AG09309 (cell line): ENCODE results near the gene GFAP.

Experiments
- DNase-seq: peaks from one replicate; pipeline ENCODE4 v3.0.0-alpha.2; 2010; ENCODE audit warnings: low read depth
- H3K4me3 ChIP-seq: 2 replicates; pipeline ENCODE4 v1.5.1; 2011; ENCODE audit warnings: mild to moderate bottlenecking, low read depth, low read length, moderate library complexity; ENCODE audit not compliant: control insufficient read depth
- CTCF ChIP-seq: IDR thresholded peaks from 2 replicates; pipeline ENCODE4 v1.5.1; 2011; ENCODE audit warnings: mild to moderate bottlenecking, low read depth, low read length, inconsistent platforms; ENCODE audit not compliant: insufficient read depth, control insufficient read depth; ENCODE audit errors: missing control alignments

Gene GFAP

GRCh38 chr17:44914698-44915271, 515 bp downstream of the GFAP start:
- H3K4me3 ChIP-seq = no peak overlapping the region
- no peak for TF ChIP-seq CTCF
- DNase-seq = no peak

DNA sequence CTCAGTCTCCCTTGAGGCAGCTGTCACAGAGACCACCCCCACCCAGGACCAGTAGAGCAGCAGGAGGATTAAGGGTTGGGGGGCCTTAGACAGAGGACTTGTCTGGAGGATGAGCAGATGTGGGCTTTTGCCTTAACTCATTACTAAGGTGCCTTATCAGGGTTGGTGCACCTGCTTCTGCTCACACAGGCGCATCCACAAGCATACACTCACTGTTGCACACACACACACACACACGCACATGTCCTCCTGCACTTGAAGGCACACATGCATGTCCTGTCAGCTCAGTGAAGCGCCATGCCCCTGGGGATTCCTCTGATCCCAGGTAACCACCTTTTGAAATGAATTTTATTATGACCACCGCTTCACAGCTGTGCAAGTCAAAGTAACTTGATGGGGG, 1.2 kb downstream of the GFAP start:
- no peak overlapping the region for H3K4me3 ChIP-seq
- no peak for DNase-seq
- TF ChIP-seq CTCF = no peak

DNA sequence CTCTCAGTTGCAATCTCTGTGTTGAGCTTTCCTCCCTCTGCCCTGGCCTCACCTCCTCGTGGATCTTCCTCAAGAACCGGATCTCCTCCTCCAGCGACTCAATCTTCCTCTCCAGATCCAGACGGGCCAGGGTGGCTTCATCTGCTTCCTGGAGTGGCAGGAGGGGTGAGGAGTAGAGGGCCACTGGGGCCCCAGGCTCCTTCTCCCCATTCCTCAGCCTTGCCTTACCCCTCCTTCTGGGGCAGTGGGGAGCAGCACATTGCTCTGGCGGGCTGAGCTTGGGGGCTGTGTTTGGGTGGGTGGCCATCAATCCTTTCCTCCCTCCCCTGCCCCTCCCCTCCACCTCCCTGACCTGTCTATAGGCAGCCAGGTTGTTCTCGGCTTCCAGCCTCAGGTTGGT, 1.6 kb downstream of the GFAP start:
- H3K4me3 ChIP-seq = no peak overlapping the region
- no peak for TF ChIP-seq CTCF
- DNase-seq = no peak

DNA sequence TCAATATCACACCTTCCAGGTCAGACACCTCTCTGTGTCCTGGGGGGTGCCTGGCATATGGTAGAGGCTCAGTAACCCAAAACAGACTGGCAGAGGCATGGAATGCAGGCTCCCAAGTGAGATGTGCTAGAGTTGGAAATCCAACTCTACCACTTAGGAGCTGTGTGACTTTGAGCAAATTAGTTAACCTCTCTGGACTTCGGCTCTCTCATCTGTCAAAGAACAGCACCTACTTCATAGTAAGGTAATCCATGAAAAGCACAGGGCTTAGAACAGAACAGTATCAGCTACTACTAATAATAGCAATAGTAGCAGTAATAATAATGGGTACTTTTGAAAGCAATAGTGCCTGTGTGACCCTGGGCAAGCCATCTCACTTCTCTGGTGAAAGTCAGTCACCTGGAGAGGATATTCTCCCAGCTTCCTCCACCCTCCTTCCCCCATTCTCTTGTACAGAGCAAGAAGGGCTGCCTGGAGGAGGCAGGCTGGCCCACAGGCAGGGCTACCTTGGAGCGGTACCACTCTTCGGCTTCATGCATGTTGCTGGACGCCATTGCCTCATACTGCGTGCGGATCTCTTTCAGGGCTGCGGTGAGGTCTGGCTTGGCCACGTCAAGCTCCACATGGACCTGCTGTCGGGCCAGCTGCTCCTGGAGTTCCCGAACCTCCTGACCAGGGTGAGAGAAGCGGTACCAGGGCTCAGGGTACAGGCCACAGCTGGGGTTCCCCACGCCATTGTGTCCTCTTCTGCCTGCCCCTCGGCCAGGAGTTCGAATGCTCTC, 2.3 kb downstream of the GFAP start:
- DNase-seq = no peak
- H3K4me3 ChIP-seq = no peak overlapping the region
- TF ChIP-seq CTCF = no peak

GRCh38 chr17:44911133-44912001, 3.9 kb downstream of the GFAP start:
- no peak overlapping the region for H3K4me3 ChIP-seq
- DNase-seq = no peak
- TF ChIP-seq CTCF = peak; percentile 51

- TF ChIP-seq CTCF = no peak
- H3K4me3 ChIP-seq = no peak overlapping the region
- DNase-seq = no peak
Measured at GRCh38 chr17:44910231-44911106, 4.8 kb downstream of the GFAP start.
